Stimulated activated CD8-positive, alpha-beta memory T cell treated with anti-CD3 and anti-CD28 coated beads, Interleukin-15, amount 100 ng/mL, for 48 hours (primary cell): ENCODE results near the gene TUSC7.

Source experiments
- DNase-seq, 2 donors: peaks; one replicate each; pipeline ENCODE4 v3.0.0-alpha.2; 2020; ENCODE audit warnings: low read depth in 2 of 2

The TUSC7 gene

GRCh38 chr3:116709479-116709878 lies at the start of gene TUSC7:
TUSC7 (plus strand) TSS chr3:116709779.
- no peak for DNase-seq

GRCh38 chr3:116661196-116661595 lies 48.4 kb upstream of the TUSC7 start:
- no peak for DNase-seq

GRCh38 chr3:116663161-116664110 lies 46.1 kb upstream of the TUSC7 start:
- DNase-seq: no peak

GRCh38 chr3:116667324-116667723 lies 42.3 kb upstream of the TUSC7 start:
- no peak for DNase-seq

- DNase-seq: no peak
Measured at GRCh38 chr3:116667791-116668190, 41.8 kb upstream of the TUSC7 start.

GRCh38 chr3:116669576-116669975 lies 40.0 kb upstream of the TUSC7 start:
- DNase-seq: no peak

GRCh38 chr3:116671151-116671550 lies 38.4 kb upstream of the TUSC7 start:
- no peak for DNase-seq

GRCh38 chr3:116678853-116679252 lies 30.7 kb upstream of the TUSC7 start:
- DNase-seq: no peak

- no peak for DNase-seq
Measured at GRCh38 chr3:116691041-116691440, 18.5 kb upstream of the TUSC7 start.

GRCh38 chr3:116701070-116701469 lies 8.5 kb upstream of the TUSC7 start:
- DNase-seq: no peak

GRCh38 chr3:116702334-116702733 lies 7.2 kb upstream of the TUSC7 start:
- DNase-seq: no peak

- no peak for DNase-seq
Measured at GRCh38 chr3:116707531-116707930, 2.0 kb upstream of the TUSC7 start.

GRCh38 chr3:116716490-116716889 lies 6.9 kb downstream of the TUSC7 start:
- DNase-seq: no peak

- DNase-seq: no peak
Measured at GRCh38 chr3:116717566-116717965, 8.0 kb downstream of the TUSC7 start.

- DNase-seq: no peak
Measured at GRCh38 chr3:116728454-116728853, 18.9 kb downstream of the TUSC7 start.

- no peak for DNase-seq
Measured at GRCh38 chr3:116734243-116734642, 24.7 kb downstream of the TUSC7 start.

- DNase-seq: no peak
Measured at GRCh38 chr3:116739678-116740077, 30.1 kb downstream of the TUSC7 start.

- DNase-seq: no peak
Measured at GRCh38 chr3:116740293-116740692, 30.7 kb downstream of the TUSC7 start.

GRCh38 chr3:116741467-116741866 lies 31.9 kb downstream of the TUSC7 start:
- no peak for DNase-seq

GRCh38 chr3:116743062-116743461 lies 33.5 kb downstream of the TUSC7 start:
- no peak for DNase-seq

- DNase-seq: no peak
Measured at GRCh38 chr3:116749388-116749787, 39.8 kb downstream of the TUSC7 start.

- no peak for DNase-seq
Measured at GRCh38 chr3:116757315-116757714, 47.7 kb downstream of the TUSC7 start.

GRCh38 chr3:116759316-116759715 lies 49.7 kb downstream of the TUSC7 start:
- no peak for DNase-seq
